ENCODE measurements around the gene CD300LF.

The CD300LF gene

DNA sequence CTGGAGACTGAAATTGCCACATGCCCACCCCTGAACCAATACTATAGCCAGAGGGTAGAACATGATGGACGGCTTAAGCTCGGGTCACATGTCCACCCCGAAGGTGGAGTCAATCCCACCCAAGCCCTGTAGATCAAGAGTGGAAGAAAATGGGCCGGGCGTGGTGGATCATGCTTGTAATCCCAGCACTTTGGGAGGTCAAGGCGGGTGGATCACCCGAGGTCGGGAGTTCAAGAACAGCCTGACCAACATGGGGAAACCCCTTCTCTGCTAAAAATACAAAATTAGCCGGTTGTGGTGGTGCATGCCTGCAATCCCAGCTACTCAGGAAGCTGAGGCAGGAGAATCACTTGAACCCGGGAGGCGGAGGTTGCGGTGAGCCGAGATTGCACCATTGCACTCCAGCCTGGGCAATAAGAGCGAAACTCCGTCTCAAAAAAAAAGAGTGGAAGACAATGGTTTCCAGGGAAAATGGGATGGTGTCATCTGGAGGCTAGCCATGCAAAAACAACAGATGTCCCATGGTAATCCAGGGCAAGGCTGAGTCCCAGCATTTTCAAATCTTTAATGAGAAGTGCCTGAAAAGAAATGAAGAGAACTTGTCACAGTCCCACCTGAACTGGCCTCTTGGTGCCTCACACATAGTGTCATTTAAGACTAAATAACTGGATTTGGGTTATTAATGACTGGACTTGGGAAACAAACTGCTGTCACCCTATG lies 30.1 kb downstream of the CD300LF start:
- no peak for DNase-seq

DNA sequence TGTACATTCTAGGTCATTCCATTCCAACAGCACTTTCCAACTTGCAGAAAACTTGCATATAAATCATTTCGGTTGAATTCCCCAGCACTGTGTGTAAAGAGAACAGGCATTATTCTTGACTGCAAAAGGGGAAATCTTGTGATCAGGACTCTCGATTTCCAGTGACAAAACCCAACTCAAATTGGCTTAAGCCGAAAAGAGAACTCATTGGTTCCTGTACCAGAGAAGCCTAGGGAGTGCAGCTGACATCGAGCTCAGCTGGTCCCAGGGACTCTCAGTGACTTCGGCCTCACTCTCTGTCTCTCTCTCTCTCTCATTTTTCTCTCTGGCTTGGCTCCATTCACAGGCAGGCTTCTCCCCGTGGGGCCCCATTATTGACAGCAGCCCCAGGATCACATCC lies 30.7 kb downstream of the CD300LF start:
- no peak for DNase-seq

GRCh38 chr17:74680941-74681340 lies 31.8 kb downstream of the CD300LF start:
- no peak for DNase-seq

DNA sequence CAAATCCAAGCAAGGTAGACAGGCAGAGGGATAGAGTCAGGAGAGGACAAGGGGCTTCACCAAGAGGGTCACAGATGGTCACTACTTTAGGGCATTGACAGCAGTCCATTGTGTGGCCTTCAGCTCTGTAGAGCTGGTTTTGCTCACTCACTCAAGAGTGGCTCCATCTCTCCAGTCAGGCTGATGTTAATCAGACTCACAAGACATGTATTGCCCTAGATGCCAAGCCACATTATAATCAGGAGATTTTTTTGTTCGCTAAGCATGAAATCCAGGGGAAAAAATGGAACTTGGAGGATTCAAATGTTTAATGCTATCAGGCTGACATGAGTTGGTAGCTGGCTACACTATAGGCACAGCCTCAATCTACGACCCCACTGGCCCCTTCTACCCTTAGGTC lies 32.5 kb downstream of the CD300LF start:
- DNase-seq = no peak

DNA sequence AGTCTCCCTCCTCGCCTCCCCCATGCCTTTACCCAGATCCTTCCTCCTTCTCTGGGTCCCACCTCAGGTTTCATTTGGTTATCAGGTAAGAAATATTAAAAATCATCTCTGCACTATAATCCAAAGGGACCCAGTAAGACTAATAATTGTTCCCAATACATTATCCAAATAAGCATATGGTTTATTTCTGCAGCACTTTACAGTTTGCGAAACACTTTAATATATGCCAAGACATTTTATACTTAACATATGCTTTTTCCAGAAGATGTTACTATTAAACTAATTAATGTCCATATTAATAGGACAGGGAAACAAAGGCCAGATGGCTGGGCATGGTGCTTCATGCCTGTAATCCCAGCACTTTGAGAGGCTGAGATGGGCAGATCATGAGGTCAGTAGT lies 33.3 kb downstream of the CD300LF start:
- DNase-seq = no peak

GRCh38 chr17:74678541-74678940 lies 34.2 kb downstream of the CD300LF start:
- DNase-seq = no peak

- no peak for DNase-seq
These were observed 34.9 kb downstream of the CD300LF start for GRCh38 chr17:74677558-74678466.

DNA sequence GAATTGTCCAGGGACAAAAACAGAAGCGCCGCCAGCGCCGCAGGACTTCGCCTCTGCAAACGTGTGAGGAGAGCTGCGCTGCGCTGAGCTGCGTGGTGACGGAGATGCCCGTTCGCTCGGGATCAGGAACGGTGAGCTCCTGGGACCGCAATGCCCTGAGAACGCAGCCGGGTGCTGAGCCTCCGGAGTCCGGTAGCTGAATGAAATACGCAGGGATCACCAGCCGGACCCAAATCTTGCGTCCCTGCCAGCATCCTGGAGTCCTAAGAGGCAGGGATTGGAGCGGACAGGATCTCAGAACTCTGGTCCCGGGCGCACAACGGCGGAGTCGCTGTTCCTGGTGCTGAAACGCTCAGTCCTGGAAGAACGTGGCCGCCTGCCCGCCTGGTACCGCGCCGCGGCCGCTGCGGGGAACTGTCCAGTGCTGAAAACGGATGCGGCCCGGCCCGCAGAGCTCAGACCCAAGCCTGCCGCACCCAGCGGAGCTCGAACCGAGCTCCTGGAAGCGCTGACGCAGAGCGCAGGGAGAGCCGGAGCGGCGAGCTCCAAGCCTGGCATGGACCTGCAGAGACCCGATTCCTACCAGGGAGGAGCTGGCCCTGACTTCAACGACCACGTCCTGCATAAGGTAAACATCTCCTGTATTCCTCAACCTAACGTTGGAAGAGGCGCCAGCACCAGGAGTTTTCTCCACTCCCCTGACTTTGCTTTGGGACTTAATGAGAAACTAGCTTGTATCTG lies 41.5 kb downstream of the CD300LF start:
- DNase-seq = peak; percentile 29 to 38 (median 34)

DNA sequence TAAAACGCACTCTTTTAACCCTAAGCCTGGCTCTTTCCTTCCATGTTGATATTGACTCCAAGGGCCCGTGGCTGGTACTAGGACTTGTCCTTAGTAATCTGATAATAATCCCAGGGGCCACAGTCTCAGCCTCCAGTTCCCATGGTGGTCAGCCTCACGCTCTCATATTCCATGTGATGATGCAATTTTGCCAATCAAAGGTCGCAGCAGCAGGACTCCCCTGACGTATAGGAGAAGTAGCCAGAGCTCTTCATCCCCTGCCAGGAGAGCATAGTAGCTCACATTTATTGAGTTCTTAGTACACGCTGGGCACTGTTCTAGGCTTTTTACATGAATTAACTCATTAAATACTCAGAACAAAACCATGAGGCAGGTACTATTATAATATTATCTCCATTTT lies 42.4 kb downstream of the CD300LF start:
- no peak for DNase-seq

DNA sequence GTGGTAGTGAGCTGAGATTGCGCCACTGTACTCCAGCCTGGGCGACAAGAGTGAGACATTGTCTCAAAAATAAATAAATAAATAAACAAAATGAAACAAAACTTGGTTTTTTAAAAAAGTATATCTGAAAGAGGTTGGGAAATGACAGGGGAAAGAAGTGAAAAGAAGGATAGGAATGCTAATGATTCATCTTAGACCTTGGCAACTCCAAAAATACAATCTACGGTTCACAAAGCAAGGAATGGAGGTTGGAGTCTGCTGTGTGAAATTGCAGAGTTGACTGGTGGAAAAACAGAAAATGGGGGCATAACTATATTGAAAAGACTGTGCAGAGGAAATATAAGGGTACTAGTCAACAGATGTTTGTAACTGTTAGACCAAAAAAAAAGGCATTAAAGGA lies 49.2 kb downstream of the CD300LF start:
- no peak for DNase-seq

DNA sequence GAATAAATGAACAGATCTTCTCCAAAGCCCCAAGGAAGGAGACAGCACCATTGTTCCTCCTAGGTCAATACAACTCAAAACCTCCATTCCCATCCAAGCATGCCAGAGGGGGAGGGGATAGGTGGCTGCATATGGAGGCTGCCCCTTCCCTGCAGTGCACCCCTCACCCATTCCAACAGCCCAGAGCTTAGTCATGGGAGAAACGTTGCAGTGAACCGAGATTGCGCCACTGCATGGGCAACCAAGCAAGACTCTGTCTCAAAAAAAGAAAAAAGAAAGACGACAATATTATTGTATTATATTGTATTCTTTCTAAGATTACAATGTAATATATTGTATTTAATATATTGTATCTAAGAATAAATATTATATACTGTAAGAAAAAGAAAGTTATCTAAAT lies 52.8 kb downstream of the CD300LF start:
- DNase-seq = no peak

- no peak for DNase-seq
These were observed 54.1 kb downstream of the CD300LF start for GRCh38 chr17:74658620-74659019.

GRCh38 chr17:74654742-74655141 lies 58.0 kb downstream of the CD300LF start:
- DNase-seq = no peak

DNA sequence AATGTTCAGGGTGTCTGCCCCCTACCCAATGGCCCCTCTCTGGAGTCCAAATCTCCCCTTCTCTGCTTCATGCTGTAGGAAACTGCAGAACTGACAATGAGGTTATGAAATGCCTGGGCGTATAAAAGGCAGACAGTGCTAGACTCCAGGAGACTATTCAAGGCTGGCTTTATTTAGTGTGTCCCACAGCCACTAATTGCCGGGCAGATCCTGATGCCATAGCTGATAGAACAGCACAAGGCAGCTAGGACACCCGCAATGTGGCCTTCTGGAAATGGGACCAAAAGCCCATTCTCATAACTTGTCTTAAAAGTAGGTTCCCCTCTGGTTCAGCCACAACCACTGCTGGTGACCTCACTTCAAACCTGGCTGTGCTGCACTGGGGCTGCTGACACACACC lies 60.7 kb downstream of the CD300LF start:
- DNase-seq = no peak

- no peak for DNase-seq
These were observed 62.8 kb downstream of the CD300LF start for GRCh38 chr17:74649909-74650308.

- DNase-seq = no peak
These were observed 64.7 kb downstream of the CD300LF start for GRCh38 chr17:74647871-74648672.

GRCh38 chr17:74646231-74646630 lies 66.5 kb downstream of the CD300LF start:
- DNase-seq = no peak

GRCh38 chr17:74645010-74645409 lies 67.7 kb downstream of the CD300LF start:
- no peak for DNase-seq

GRCh38 chr17:74644419-74644818 lies 68.3 kb downstream of the CD300LF start:
- no peak for DNase-seq

Data from activated CD4-positive, CD25-positive, alpha-beta regulatory T cell (primary cell).